Parathyroid adenoma (tissue), 2 donors: Measurements from ENCODE around the gene DNAI1.
"Not testable (repeated sequence)": the region's sequence is repeated elsewhere in the genome, so short reads cannot be mapped to it uniquely, and the experiment has no call there.

Source experiments
- H2AFZ ChIP-seq: fragments of 300-600 bp; sonication (generic); one replicate; pipeline ENCODE4 v1.7.0; 2017; ENCODE audit warnings: antibody characterized with exemption, mild to moderate bottlenecking
- H3K27ac ChIP-seq: fragments of 300-600 bp; sonication (generic); one replicate; pipeline ENCODE4 v1.7.0; 2017
- H3K27me3 ChIP-seq: fragments of 300-600 bp; sonication (generic); one replicate; pipeline ENCODE4 v1.7.0; 2017; ENCODE audit warnings: low read length; ENCODE audit not compliant: control insufficient read depth, insufficient read depth
- H3K36me3 ChIP-seq: fragments of 300-600 bp; sonication (generic); one replicate; pipeline ENCODE4 v1.7.0; 2017; ENCODE audit warnings: low read length; ENCODE audit not compliant: control insufficient read depth, insufficient read depth
- H3K4me1 ChIP-seq: fragments of 300-600 bp; sonication (generic); one replicate; pipeline ENCODE4 v1.7.0; 2017; ENCODE audit warnings: control low read depth
- H3K4me2 ChIP-seq: fragments of 300-600 bp; sonication (generic); one replicate; pipeline ENCODE4 v1.7.0; 2017; ENCODE audit warnings: low read length
- H3K4me3 ChIP-seq: fragments of 300-600 bp; sonication (generic); one replicate; pipeline ENCODE4 v1.7.0; 2017; ENCODE audit warnings: low read depth, low read length
- H3K79me2 ChIP-seq: fragments of 300-600 bp; sonication (generic); one replicate; pipeline ENCODE4 v1.7.0; 2017; ENCODE audit warnings: control low read depth
- H3K9ac ChIP-seq: fragments of 300-600 bp; sonication (generic); one replicate; pipeline ENCODE4 v1.7.0; 2017; ENCODE audit warnings: mild to moderate bottlenecking
- H3K9me3 ChIP-seq: fragments of 300-600 bp; sonication (generic); one replicate; pipeline ENCODE4 v1.7.0; 2017; ENCODE audit warnings: low read length; ENCODE audit not compliant: control insufficient read depth
- CTCF ChIP-seq: fragments of 300-600 bp; sonication (generic); IDR thresholded peaks from one replicate; pipeline ENCODE4 v1.7.0; 2017; ENCODE audit warnings: antibody characterized with exemption, mild to moderate bottlenecking
- donor health status: primary hyperparathyroidism.

DNAI1 gene

GRCh38 chr9:34465468-34465867, 6.9 kb downstream of the DNAI1 start:
- Histone ChIP-seq H3K9me3 (no peaks in the 10 kb centered on the region), H3K4me1 (peaks cover 4% of the 10 kb centered on the region), H3K36me3 (no peaks in the 10 kb centered on the region), H2AFZ (no peak overlapping the region), H3K27ac (no peak overlapping the region), H3K27me3 (no peaks in the 10 kb centered on the region), H3K4me2 (no peak overlapping the region), H3K4me3 (no peak overlapping the region), H3K79me2 (no peaks in the 10 kb centered on the region), H3K9ac (no peak overlapping the region)
- no peak for TF ChIP-seq CTCF

GRCh38 chr9:34475097-34475496, 16.5 kb downstream of the DNAI1 start:
- Histone ChIP-seq H3K4me2 (no peak overlapping the region), H3K4me1 (no peaks in the 10 kb centered on the region), H3K36me3 (no peaks in the 10 kb centered on the region), H3K27ac (no peak overlapping the region), H3K4me3 (no peak overlapping the region), H3K9ac (no peak overlapping the region), H2AFZ (no peak overlapping the region), H3K27me3 (no peaks in the 10 kb centered on the region), H3K9me3 (no peaks in the 10 kb centered on the region), H3K79me2 (peaks cover 2% of the 10 kb centered on the region)
- no peak for TF ChIP-seq CTCF

GRCh38 chr9:34477541-34477940, 18.9 kb downstream of the DNAI1 start:
- Histone ChIP-seq H3K4me2 (no peak overlapping the region), H3K27me3 (no peaks in the 10 kb centered on the region), H3K79me2 (peaks cover 2% of the 10 kb centered on the region), H3K4me3 (no peak overlapping the region), H2AFZ (no peak overlapping the region), H3K27ac (no peak overlapping the region), H3K9me3 (no peaks in the 10 kb centered on the region), H3K36me3 (no peaks in the 10 kb centered on the region), H3K4me1 (no peaks in the 10 kb centered on the region), H3K9ac (no peak overlapping the region)
- TF ChIP-seq CTCF, result no peak

- Histone ChIP-seq H3K4me2 (no peak overlapping the region), H3K79me2 (no peaks in the 10 kb centered on the region), H2AFZ (no peak overlapping the region), H3K9me3 (no peaks in the 10 kb centered on the region), H3K9ac (no peak overlapping the region), H3K27me3 (no peaks in the 10 kb centered on the region), H3K36me3 (no peaks in the 10 kb centered on the region), H3K4me3 (no peak overlapping the region), H3K4me1 (no peaks in the 10 kb centered on the region), H3K27ac (no peak overlapping the region)
- TF ChIP-seq CTCF, result no peak
Measured at GRCh38 chr9:34479431-34479866, 20.8 kb downstream of the DNAI1 start.

GRCh38 chr9:34481620-34482019, 23.0 kb downstream of the DNAI1 start:
- not testable (repeated sequence) for H3K9me3 ChIP-seq, H2AFZ ChIP-seq, H3K9ac ChIP-seq, H3K4me1 ChIP-seq, H3K4me3 ChIP-seq, H3K79me2 ChIP-seq, H3K4me2 ChIP-seq, H3K36me3 ChIP-seq, H3K27me3 ChIP-seq, H3K27ac ChIP-seq

- not testable (repeated sequence) for H3K9ac ChIP-seq, H3K36me3 ChIP-seq, H3K4me2 ChIP-seq, H3K79me2 ChIP-seq, H3K4me3 ChIP-seq, H2AFZ ChIP-seq, H3K27ac ChIP-seq, H3K9me3 ChIP-seq, H3K27me3 ChIP-seq, H3K4me1 ChIP-seq
Measured at GRCh38 chr9:34482746-34483145, 24.1 kb downstream of the DNAI1 start.
